OCI-LY3 (cell line): Measurements from ENCODE around the gene NEMP2.
"Not testable (repeated sequence)": the region's sequence is repeated elsewhere in the genome, so short reads cannot be mapped to it uniquely, and the experiment has no call there.

Experiments
- H2AFZ ChIP-seq: fragments of 200-600, 300-600 bp; shearing (Covaris generic); 2 replicates; pipeline ENCODE4 v1.6.0; 2014; ENCODE audit warnings: antibody characterized with exemption, low read depth, low read length
- H3K27ac ChIP-seq: fragments of 200-600, 300-600 bp; sonication (generic); 2 replicates; pipeline ENCODE4 v1.5.1; 2014; ENCODE audit warnings: mild to moderate bottlenecking, low read length, moderate library complexity, mixed read lengths
- H3K27me3 ChIP-seq: fragments of 200-600, 300-600 bp; sonication (generic); 2 replicates; pipeline ENCODE4 v1.6.1; 2014; ENCODE audit warnings: low read depth, low read length, mixed read lengths
- H3K36me3 ChIP-seq: fragments of 200-600, 300-600 bp; sonication (generic); replicated peaks from 2 replicates; pipeline ENCODE3; 2014; ENCODE audit warnings: low read depth, low read length, mixed read lengths
- H3K4me1 ChIP-seq: fragments of 300-600, 200-600 bp; sonication (generic); 2 replicates; pipeline ENCODE4 v1.6.1; 2014; ENCODE audit warnings: low read length, mixed read lengths
- H3K4me2 ChIP-seq: fragments of 200-600, 300-600 bp; sonication (generic); 2 replicates; pipeline ENCODE4 v1.6.1; 2014; ENCODE audit warnings: low read length, mixed read lengths
- H3K4me3 ChIP-seq: fragments of 300-600, 200-600 bp; sonication (generic); 2 replicates; pipeline ENCODE4 v1.5.1; 2014; ENCODE audit warnings: antibody characterized with exemption, mild to moderate bottlenecking, low read length, moderate library complexity
- H3K79me2 ChIP-seq: fragments of 300-600, 200-600 bp; shearing (Covaris generic); 2 replicates; pipeline ENCODE4 v1.6.1; 2014; ENCODE audit warnings: mild to moderate bottlenecking, low read length, mixed read lengths
- H3K9ac ChIP-seq: fragments of 300-600, 200-600 bp; shearing (Covaris generic); 2 replicates; pipeline ENCODE4 v1.6.0; 2014; ENCODE audit warnings: mild to moderate bottlenecking, low read length, moderate library complexity
- H3K9me3 ChIP-seq: fragments of 200-600, 300-600 bp; shearing (Covaris generic); 2 replicates; pipeline ENCODE4 v1.6.1; 2014; ENCODE audit warnings: low read length, mixed read lengths; ENCODE audit not compliant: insufficient read depth
- H4K20me1 ChIP-seq: fragments of 200-600, 300-600 bp; sonication (generic); 2 replicates; pipeline ENCODE4 v1.6.1; 2016; ENCODE audit warnings: low read length, mixed read lengths; ENCODE audit not compliant: insufficient read depth
- CTCF ChIP-seq: fragments of 200-600, 300-600 bp; sonication (generic); IDR thresholded peaks from 2 replicates; pipeline ENCODE4 v1.5.1; 2014; ENCODE audit warnings: antibody characterized with exemption, low read length, low read depth
- EZH2phosphoT487 ChIP-seq: fragments of 200-600 bp; shearing (Covaris generic); IDR thresholded peaks from 2 replicates; pipeline ENCODE4 v1.6.1; 2018; ENCODE audit warnings: antibody characterized with exemption, mixed run types, low read depth

Gene NEMP2

GRCh38 chr2:190497428-190497827 is 37.1 kb downstream of the NEMP2 start:
- no peaks in the 10 kb centered on the region for H3K4me1 ChIP-seq
- no peak overlapping the region for H3K27ac ChIP-seq
- no peaks in the 10 kb centered on the region for H3K79me2 ChIP-seq
- H3K9me3 ChIP-seq: no peaks in the 10 kb centered on the region
- TF ChIP-seq CTCF (no peak), EZH2phosphoT487 (no peak)
- no peak overlapping the region for H2AFZ ChIP-seq
- H4K20me1 ChIP-seq: no peaks in the 10 kb centered on the region
- H3K36me3 ChIP-seq: peaks cover 8% of the 10 kb centered on the region
- H3K4me2 ChIP-seq: no peak overlapping the region
- H3K27me3 ChIP-seq: no peaks in the 10 kb centered on the region
- H3K9ac ChIP-seq: no peak overlapping the region
- H3K4me3 ChIP-seq: no peak overlapping the region

GRCh38 chr2:190494600-190495227 is 39.8 kb downstream of the NEMP2 start:
- H3K27ac ChIP-seq, H3K27me3 ChIP-seq, H3K4me2 ChIP-seq, H3K4me3 ChIP-seq, H4K20me1 ChIP-seq, H3K9me3 ChIP-seq, H3K79me2 ChIP-seq, H3K9ac ChIP-seq, H2AFZ ChIP-seq, H3K36me3 ChIP-seq, H3K4me1 ChIP-seq: not testable (repeated sequence)

GRCh38 chr2:190493095-190493494 is 41.4 kb downstream of the NEMP2 start:
- no peaks in the 10 kb centered on the region for H3K79me2 ChIP-seq
- H3K4me1 ChIP-seq: no peaks in the 10 kb centered on the region
- H3K27me3 ChIP-seq: no peaks in the 10 kb centered on the region
- H3K9ac ChIP-seq: no peak overlapping the region
- no peak overlapping the region for H3K27ac ChIP-seq
- H3K4me2 ChIP-seq: no peak overlapping the region
- no peaks in the 10 kb centered on the region for H3K9me3 ChIP-seq
- H3K36me3 ChIP-seq: peaks cover 13% of the 10 kb centered on the region
- no peak overlapping the region for H3K4me3 ChIP-seq
- TF ChIP-seq EZH2phosphoT487: no peak
- TF ChIP-seq CTCF: no peak
- no peak overlapping the region for H2AFZ ChIP-seq
- H4K20me1 ChIP-seq: no peaks in the 10 kb centered on the region

- Histone ChIP-seq H2AFZ (no peak overlapping the region), H3K27me3 (no peaks in the 10 kb centered on the region), H3K79me2 (no peaks in the 10 kb centered on the region), H3K36me3 (peaks cover 13% of the 10 kb centered on the region), H3K4me1 (no peaks in the 10 kb centered on the region), H3K27ac (no peak overlapping the region), H3K4me2 (no peak overlapping the region), H3K4me3 (no peak overlapping the region), H3K9me3 (no peaks in the 10 kb centered on the region), H4K20me1 (no peaks in the 10 kb centered on the region), H3K9ac (no peak overlapping the region)
- TF ChIP-seq EZH2phosphoT487 (no peak), CTCF (no peak)
These were observed 44.0 kb downstream of the NEMP2 start for GRCh38 chr2:190490502-190490901.

GRCh38 chr2:190489475-190489874 is 45.0 kb downstream of the NEMP2 start:
- Histone ChIP-seq H3K36me3 (peaks cover 13% of the 10 kb centered on the region), H4K20me1 (no peaks in the 10 kb centered on the region)

More at GRCh38 chr2:190489475-190489874, 45.0 kb downstream of the NEMP2 start:
- Histone ChIP-seq H3K9me3 (no peaks in the 10 kb centered on the region), H3K27ac (no peak overlapping the region), H3K4me1 (no peaks in the 10 kb centered on the region), H3K79me2 (no peaks in the 10 kb centered on the region), H3K4me2 (no peak overlapping the region), H3K4me3 (no peak overlapping the region), H2AFZ (no peak overlapping the region), H3K27me3 (no peaks in the 10 kb centered on the region), H3K9ac (no peak overlapping the region)
- TF ChIP-seq EZH2phosphoT487 (no peak), CTCF (no peak)
